Astrocyte (in vitro differentiated cells and primary cell): ENCODE data around the gene SFSWAP. TPM values are rescaled to one million over a fixed set of nuclear protein-coding genes. Genes with fewer than 3 reads are reported as not detected.

ENCODE experiments used
- DNase-seq: peaks from one replicate; pipeline ENCODE4 v3.0.0-alpha.2; 2010; ENCODE audit warnings: low read depth
- FAIRE-seq: peaks from 2 replicates; lab custom pipeline; 2011; peaks lifted over from hg19 to GRCh38; lab: Jason Lieb, UNC
- H2AFZ ChIP-seq: 2 replicates; pipeline ENCODE4 v1.6.0; 2012; ENCODE audit warnings: low read depth, low read length, inconsistent platforms
- H3K27ac ChIP-seq: 2 replicates; pipeline ENCODE4 v1.5.1; 2011; ENCODE audit warnings: low read depth, low read length, inconsistent platforms
- H3K27me3 ChIP-seq: 2 replicates; pipeline ENCODE4 v1.6.0; 2011; ENCODE audit warnings: low read length, inconsistent platforms; ENCODE audit not compliant: insufficient read depth
- H3K36me3 ChIP-seq: 2 replicates; pipeline ENCODE4 v1.5.1; 2011; ENCODE audit warnings: low read length, inconsistent platforms; ENCODE audit not compliant: insufficient read depth
- H3K4me1 ChIP-seq: 2 replicates; pipeline ENCODE4 v1.5.1; 2011; ENCODE audit warnings: low read length, inconsistent platforms; ENCODE audit not compliant: insufficient read depth
- H3K4me2 ChIP-seq: 2 replicates; pipeline ENCODE4 v1.6.0; 2012; ENCODE audit warnings: low read length, inconsistent platforms
- H3K4me3 ChIP-seq: 2 replicates; pipeline ENCODE4 v1.5.1; 2011; ENCODE audit warnings: low read depth, mild to moderate bottlenecking, low read length, inconsistent platforms; ENCODE audit not compliant: insufficient read depth
- H3K79me2 ChIP-seq: 2 replicates; pipeline ENCODE4 v1.6.0; 2012; ENCODE audit warnings: mild to moderate bottlenecking, low read length, inconsistent platforms; ENCODE audit not compliant: insufficient read depth
- H3K9ac ChIP-seq: 2 replicates; pipeline ENCODE4 v1.6.0; 2012; ENCODE audit warnings: mild to moderate bottlenecking, low read length, inconsistent platforms
- H3K9me3 ChIP-seq: 2 replicates; pipeline ENCODE4 v1.5.1; 2012; ENCODE audit warnings: low read depth, mild to moderate bottlenecking, low read length, inconsistent platforms; ENCODE audit not compliant: insufficient read depth
- H4K20me1 ChIP-seq: 2 replicates; pipeline ENCODE4 v1.6.0; 2012; ENCODE audit warnings: low read length, inconsistent platforms; ENCODE audit not compliant: insufficient read depth
- H3K27ac Mint-ChIP-seq: one replicate; pipeline ENCODE4 v1.8.0; 2021; ENCODE audit warnings: mild to moderate bottlenecking, mixed read lengths; ENCODE audit not compliant: unreplicated experiment
- H3K27me3 Mint-ChIP-seq: one replicate; pipeline ENCODE4 v1.8.0; 2021; ENCODE audit warnings: low read depth, mixed read lengths; ENCODE audit not compliant: unreplicated experiment
- H3K36me3 Mint-ChIP-seq: one replicate; pipeline ENCODE4 v1.8.0; 2021; ENCODE audit warnings: low read depth, mixed read lengths; ENCODE audit not compliant: unreplicated experiment
- H3K4me1 Mint-ChIP-seq: one replicate; pipeline ENCODE4 v1.8.0; 2021; ENCODE audit warnings: low read depth, mixed read lengths; ENCODE audit not compliant: unreplicated experiment
- H3K4me3 Mint-ChIP-seq: one replicate; pipeline ENCODE4 v1.8.0; 2021; ENCODE audit warnings: mild to moderate bottlenecking, moderate library complexity, mixed read lengths; ENCODE audit not compliant: unreplicated experiment
- H3K9me3 Mint-ChIP-seq: one replicate; pipeline ENCODE4 v1.8.0; 2021; ENCODE audit warnings: mild to moderate bottlenecking, mixed read lengths; ENCODE audit not compliant: unreplicated experiment
- EZH2 ChIP-seq: IDR thresholded peaks from 2 replicates; pipeline ENCODE4 v1.6.1; 2012; ENCODE audit warnings: mild to moderate bottlenecking, low read length, inconsistent platforms; ENCODE audit not compliant: insufficient read depth
- total RNA-seq: library from RNA; stranded (reverse); gene quantifications from 2 replicates; pipeline ENCODE4 v1.2.1, GENCODE V29; 2021
- TF ChIP-seq, protein P1 (sequence below): IDR thresholded peaks from 2 replicates; pipeline ENCODE4 v1.5.1; 2011; ENCODE audit warnings: low read depth, mild to moderate bottlenecking, inconsistent platforms, low read length, moderate library complexity; ENCODE audit not compliant: insufficient read depth

Gene SFSWAP
- total RNA-seq, 1 donor from 2014 or later = 35.7 TPM

DNA sequence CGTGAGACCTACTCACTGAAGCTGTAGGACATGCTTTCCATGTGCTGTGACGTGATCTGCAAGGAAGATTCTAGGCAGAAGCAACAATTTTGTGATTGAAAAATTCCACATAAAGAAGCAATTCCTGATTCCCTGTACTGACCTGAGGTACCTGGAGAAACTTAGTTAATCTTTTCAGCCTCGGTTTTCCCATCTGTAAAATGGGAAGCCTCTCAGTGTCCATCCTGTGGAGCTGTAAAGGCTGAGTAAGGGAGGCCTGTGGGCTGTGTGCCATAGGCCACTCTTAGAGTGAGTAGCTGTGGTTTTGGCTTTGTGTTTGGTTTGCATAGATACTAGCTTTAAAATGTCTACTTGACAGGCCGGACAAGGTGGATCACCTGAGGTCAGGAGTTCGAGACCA is 50.7 kb downstream of the SFSWAP start:
- Mint-ChIP-seq H3K36me3 (peaks cover 20% of the 10 kb centered on the region), H3K27me3 (no peaks in the 10 kb centered on the region), H3K4me3 (no peak overlapping the region), H3K9me3 (no peaks in the 10 kb centered on the region), H3K27ac (no peak overlapping the region), H3K4me1 (no peaks in the 10 kb centered on the region)
- no peak overlapping the region for H2AFZ ChIP-seq
- no peak overlapping the region for H3K4me2 ChIP-seq
- no peaks in the 10 kb centered on the region for H4K20me1 ChIP-seq
- peaks cover 34% of the 10 kb centered on the region for H3K36me3 ChIP-seq
- H3K9ac ChIP-seq = no peak overlapping the region
- no peak overlapping the region for H3K27ac ChIP-seq
- H3K4me3 ChIP-seq = no peak overlapping the region
- no peak for TF ChIP-seq EZH2
- TF ChIP-seq, protein P1, sequence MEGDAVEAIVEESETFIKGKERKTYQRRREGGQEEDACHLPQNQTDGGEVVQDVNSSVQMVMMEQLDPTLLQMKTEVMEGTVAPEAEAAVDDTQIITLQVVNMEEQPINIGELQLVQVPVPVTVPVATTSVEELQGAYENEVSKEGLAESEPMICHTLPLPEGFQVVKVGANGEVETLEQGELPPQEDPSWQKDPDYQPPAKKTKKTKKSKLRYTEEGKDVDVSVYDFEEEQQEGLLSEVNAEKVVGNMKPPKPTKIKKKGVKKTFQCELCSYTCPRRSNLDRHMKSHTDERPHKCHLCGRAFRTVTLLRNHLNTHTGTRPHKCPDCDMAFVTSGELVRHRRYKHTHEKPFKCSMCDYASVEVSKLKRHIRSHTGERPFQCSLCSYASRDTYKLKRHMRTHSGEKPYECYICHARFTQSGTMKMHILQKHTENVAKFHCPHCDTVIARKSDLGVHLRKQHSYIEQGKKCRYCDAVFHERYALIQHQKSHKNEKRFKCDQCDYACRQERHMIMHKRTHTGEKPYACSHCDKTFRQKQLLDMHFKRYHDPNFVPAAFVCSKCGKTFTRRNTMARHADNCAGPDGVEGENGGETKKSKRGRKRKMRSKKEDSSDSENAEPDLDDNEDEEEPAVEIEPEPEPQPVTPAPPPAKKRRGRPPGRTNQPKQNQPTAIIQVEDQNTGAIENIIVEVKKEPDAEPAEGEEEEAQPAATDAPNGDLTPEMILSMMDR = no peak
- no peak for DNase-seq
- no peaks in the 10 kb centered on the region for H3K4me1 ChIP-seq
- peaks cover 2% of the 10 kb centered on the region for H3K79me2 ChIP-seq
- H3K27me3 ChIP-seq = no peaks in the 10 kb centered on the region
- no peak for FAIRE-seq
- no peaks in the 10 kb centered on the region for H3K9me3 ChIP-seq

DNA sequence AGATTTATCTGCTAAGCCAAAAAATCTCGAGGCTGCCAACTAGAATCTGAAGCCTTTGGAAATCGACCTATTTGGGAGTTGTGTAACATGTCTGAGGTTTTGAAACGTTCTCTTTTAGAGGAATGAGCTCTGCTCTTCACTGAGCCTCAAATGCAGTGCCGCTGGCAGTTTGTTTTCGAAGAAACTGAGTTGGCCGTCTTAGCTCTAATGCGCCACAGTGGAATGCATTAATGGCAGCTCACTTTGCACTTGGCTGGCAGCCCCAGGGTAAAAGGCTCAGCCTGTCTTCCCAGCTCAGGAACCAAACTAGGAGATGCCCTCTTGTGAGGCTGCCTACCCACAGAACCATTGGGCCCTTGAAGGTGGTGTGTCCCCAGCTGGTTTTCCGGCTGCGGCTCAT is 53.8 kb downstream of the SFSWAP start:
- Histone ChIP-seq H3K27ac (no peak overlapping the region), H3K27me3 (no peaks in the 10 kb centered on the region), H3K9me3 (no peaks in the 10 kb centered on the region), H3K4me2 (no peak overlapping the region), H3K36me3 (peaks cover 27% of the 10 kb centered on the region), H2AFZ (no peak overlapping the region), H4K20me1 (no peaks in the 10 kb centered on the region), H3K4me3 (no peak overlapping the region), H3K79me2 (peaks cover 2% of the 10 kb centered on the region), H3K9ac (no peak overlapping the region), H3K4me1 (no peaks in the 10 kb centered on the region)
- H3K36me3 Mint-ChIP-seq = peaks cover 18% of the 10 kb centered on the region
- H3K27ac Mint-ChIP-seq = no peak overlapping the region
- no peak for FAIRE-seq
- H3K4me1 Mint-ChIP-seq = no peaks in the 10 kb centered on the region
- TF ChIP-seq EZH2 = no peak
- TF ChIP-seq, protein P1 = no peak
- H3K4me3 Mint-ChIP-seq = no peak overlapping the region
- H3K27me3 Mint-ChIP-seq = no peaks in the 10 kb centered on the region
- H3K9me3 Mint-ChIP-seq = no peaks in the 10 kb centered on the region
- peak; percentile 10 for DNase-seq

DNA sequence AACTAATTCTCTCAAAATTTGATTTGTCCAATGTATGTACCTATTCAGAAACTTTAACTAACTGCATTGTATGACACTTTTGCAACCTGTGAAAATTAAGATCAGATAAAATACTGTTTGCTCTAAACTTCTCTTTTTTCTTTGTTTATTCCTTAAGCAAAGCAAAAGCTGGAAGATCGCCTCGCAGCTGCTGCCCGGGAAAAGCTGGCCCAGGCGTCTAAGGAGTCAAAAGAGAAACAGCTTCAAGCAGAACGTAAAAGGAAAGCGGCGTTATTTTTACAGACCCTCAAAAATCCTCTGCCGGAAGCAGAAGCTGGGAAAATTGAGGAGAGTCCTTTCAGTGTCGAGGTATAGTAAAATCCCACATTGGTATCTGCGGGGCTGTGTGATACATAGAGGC is 55.1 kb downstream of the SFSWAP start:
- no peak overlapping the region for H3K4me3 ChIP-seq
- Mint-ChIP-seq H3K27me3 (no peaks in the 10 kb centered on the region), H3K27ac (no peak overlapping the region), H3K36me3 (peaks cover 18% of the 10 kb centered on the region), H3K9me3 (no peaks in the 10 kb centered on the region), H3K4me1 (no peaks in the 10 kb centered on the region), H3K4me3 (no peak overlapping the region)
- H3K27me3 ChIP-seq = no peaks in the 10 kb centered on the region
- H3K4me1 ChIP-seq = no peaks in the 10 kb centered on the region
- peaks cover 30% of the 10 kb centered on the region for H3K36me3 ChIP-seq
- H2AFZ ChIP-seq = no peak overlapping the region
- no peaks in the 10 kb centered on the region for H3K9me3 ChIP-seq
- H3K79me2 ChIP-seq = peaks cover 2% of the 10 kb centered on the region
- TF ChIP-seq, protein P1 = no peak
- no peak for TF ChIP-seq EZH2
- no peak overlapping the region for H3K4me2 ChIP-seq
- no peak overlapping the region for H3K27ac ChIP-seq
- no peak overlapping the region for H3K9ac ChIP-seq
- DNase-seq = no peak
- H4K20me1 ChIP-seq = no peaks in the 10 kb centered on the region
- no peak for FAIRE-seq
